ENCODE data around the gene ZNF529. TPM values are rescaled to one million over a fixed set of nuclear protein-coding genes. Genes with fewer than 3 reads are reported as not detected.

ZNF529 gene
- polyA plus RNA-seq, 2 of the 4 experiments (the other 2 are of a cell fraction), result 3.1 to 7.0 TPM

DNA sequence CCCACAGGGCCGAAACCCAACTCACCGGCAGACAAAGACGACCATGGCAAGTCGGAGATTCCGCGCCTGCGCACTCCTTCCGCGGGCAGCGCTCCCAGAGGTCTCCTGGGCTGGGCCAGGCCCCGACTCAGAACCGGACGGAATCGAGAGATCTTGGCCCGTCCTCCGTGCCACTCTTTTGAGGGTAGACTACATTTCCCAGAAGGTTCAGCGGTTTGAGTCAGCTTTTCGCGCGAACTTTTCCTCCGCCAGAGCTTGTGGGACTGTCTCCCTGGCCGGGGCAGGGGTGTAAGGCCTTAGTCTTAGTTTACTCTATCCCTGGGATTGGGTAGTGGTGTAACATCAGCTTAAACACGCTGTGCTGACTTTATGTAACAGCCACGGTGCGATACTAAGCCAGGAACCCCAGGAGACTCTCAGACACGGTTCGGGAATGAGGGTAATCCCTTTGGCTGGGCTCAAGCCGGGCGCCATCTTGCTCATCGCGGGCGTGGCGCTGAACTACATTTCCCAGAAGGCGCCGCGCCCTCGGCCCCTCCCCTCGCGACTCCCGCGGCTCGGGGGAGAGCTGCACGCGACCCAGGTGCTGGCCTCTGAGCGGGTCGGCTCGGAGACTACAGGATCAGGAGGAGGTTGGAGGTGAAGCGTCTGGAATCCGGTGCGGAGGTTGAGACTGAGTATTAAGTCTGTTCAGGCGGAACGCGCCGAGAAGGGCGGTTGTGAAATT is 44.7 kb downstream of the ZNF529 start, which contains the start of gene ZNF260:
Gene ZNF260 (minus strand): TSS at position 78 of the 727 bp plus-strand sequence. CDS start 13,033 bp downstream, outside the sequence.
- ChIA-PET POLR2A (interaction anchor here (0.5 to 2.5 kb wide), 15 partner anchors 13 to 1251 kb away, joined by 3 to 49 read pairs (median 4); partner anchors contain the start of genes POLR2I, TBCB, ZFP14 and ZNF146), CTCF (interaction anchor here (0.9 to 1.6 kb wide), 5 partner anchors 34 to 400 kb away, joined by 3 to 5 read pairs (median 3); no protein-coding TSS in a partner anchor)
- FAIRE-seq (peak; percentile 96), DNase-seq (ENCODE audit: low read depth in 1 of 2, low spot score in 1 of 2) (peak; percentile 97 to 99), ATAC-seq (peak; percentile 96 to 97)
- peak within 1 kb of the TSS; percentile 62 for H3K4me3 ChIP-seq
- TF ChIP-seq HOXB13 (CRISPR knock-in tag; IDR thresholded peaks at IDR 0.05; ENCODE audit: low read depth), result no peak
- peak; percentile 51 for TF ChIP-seq CHD2 (IDR thresholded peaks at IDR 0.05; ENCODE audit: low read length, partially characterized antibody)
- TF ChIP-seq POLR2A (IDR thresholded peaks at IDR 0.05; ENCODE audit: low read length), result peak; percentile 86
- TF ChIP-seq, protein P1, sequence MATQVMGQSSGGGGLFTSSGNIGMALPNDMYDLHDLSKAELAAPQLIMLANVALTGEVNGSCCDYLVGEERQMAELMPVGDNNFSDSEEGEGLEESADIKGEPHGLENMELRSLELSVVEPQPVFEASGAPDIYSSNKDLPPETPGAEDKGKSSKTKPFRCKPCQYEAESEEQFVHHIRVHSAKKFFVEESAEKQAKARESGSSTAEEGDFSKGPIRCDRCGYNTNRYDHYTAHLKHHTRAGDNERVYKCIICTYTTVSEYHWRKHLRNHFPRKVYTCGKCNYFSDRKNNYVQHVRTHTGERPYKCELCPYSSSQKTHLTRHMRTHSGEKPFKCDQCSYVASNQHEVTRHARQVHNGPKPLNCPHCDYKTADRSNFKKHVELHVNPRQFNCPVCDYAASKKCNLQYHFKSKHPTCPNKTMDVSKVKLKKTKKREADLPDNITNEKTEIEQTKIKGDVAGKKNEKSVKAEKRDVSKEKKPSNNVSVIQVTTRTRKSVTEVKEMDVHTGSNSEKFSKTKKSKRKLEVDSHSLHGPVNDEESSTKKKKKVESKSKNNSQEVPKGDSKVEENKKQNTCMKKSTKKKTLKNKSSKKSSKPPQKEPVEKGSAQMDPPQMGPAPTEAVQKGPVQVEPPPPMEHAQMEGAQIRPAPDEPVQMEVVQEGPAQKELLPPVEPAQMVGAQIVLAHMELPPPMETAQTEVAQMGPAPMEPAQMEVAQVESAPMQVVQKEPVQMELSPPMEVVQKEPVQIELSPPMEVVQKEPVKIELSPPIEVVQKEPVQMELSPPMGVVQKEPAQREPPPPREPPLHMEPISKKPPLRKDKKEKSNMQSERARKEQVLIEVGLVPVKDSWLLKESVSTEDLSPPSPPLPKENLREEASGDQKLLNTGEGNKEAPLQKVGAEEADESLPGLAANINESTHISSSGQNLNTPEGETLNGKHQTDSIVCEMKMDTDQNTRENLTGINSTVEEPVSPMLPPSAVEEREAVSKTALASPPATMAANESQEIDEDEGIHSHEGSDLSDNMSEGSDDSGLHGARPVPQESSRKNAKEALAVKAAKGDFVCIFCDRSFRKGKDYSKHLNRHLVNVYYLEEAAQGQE (IDR thresholded peaks at IDR 0.05), result peak; percentile 64
- no peak for TF ChIP-seq ZC3H11A (IDR thresholded peaks at IDR 0.05)
- TF ChIP-seq POLR2AphosphoS2 (conservative IDR thresholded peaks at IDR 0.05; ENCODE audit: low read length), result no peak
- TF ChIP-seq, protein P2, sequence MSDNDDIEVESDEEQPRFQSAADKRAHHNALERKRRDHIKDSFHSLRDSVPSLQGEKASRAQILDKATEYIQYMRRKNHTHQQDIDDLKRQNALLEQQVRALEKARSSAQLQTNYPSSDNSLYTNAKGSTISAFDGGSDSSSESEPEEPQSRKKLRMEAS (IDR thresholded peaks at IDR 0.05), result peak; percentile 96
- TF ChIP-seq BHLHE40 (IDR thresholded peaks at IDR 0.05; ENCODE audit: low read depth, low read length), result peak; percentile 69
- 0 out of 4 replicates have a peak, but pooled peaks of 1 of the 2 experiments have one; percentile 24 for TF ChIP-seq CEBPB (IDR thresholded peaks at IDR 0.05)
- no peak for TF ChIP-seq HDAC2 (IDR thresholded peaks at IDR 0.05)
- TF ChIP-seq, protein P3, sequence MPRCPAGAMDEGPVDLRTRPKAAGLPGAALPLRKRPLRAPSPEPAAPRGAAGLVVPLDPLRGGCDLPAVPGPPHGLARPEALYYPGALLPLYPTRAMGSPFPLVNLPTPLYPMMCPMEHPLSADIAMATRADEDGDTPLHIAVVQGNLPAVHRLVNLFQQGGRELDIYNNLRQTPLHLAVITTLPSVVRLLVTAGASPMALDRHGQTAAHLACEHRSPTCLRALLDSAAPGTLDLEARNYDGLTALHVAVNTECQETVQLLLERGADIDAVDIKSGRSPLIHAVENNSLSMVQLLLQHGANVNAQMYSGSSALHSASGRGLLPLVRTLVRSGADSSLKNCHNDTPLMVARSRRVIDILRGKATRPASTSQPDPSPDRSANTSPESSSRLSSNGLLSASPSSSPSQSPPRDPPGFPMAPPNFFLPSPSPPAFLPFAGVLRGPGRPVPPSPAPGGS (IDR thresholded peaks at IDR 0.05), result peak; percentile 15; the same call in 2 of the 3 replicates
- TF ChIP-seq FOSL2 (IDR thresholded peaks at IDR 0.05), result no peak
- TF ChIP-seq FOSL2 (CRISPR knock-in tag; IDR thresholded peaks at IDR 0.05), result peak; percentile 64
- TF ChIP-seq MAZ (IDR thresholded peaks at IDR 0.05; ENCODE audit: borderline replicate concordance, low read depth, low read length), result no peak
- peak; percentile 58; the same call in 1 of the 2 replicates for TF ChIP-seq EHMT2 (IDR thresholded peaks at IDR 0.05; ENCODE audit: low read depth)
- no peak for TF ChIP-seq HEYL (CRISPR knock-in tag; IDR thresholded peaks at IDR 0.05)
- TF ChIP-seq PHF8 (IDR thresholded peaks at IDR 0.05; ENCODE audit: borderline replicate concordance, low read depth), result peak; percentile 89
- no peak for TF ChIP-seq CBX8 (IDR thresholded peaks at IDR 0.05)
- peak; percentile 93 to 96; a peak in 4 of 5 replicates for TF ChIP-seq JUN (IDR thresholded peaks at IDR 0.05)
- TF ChIP-seq, protein P4, sequence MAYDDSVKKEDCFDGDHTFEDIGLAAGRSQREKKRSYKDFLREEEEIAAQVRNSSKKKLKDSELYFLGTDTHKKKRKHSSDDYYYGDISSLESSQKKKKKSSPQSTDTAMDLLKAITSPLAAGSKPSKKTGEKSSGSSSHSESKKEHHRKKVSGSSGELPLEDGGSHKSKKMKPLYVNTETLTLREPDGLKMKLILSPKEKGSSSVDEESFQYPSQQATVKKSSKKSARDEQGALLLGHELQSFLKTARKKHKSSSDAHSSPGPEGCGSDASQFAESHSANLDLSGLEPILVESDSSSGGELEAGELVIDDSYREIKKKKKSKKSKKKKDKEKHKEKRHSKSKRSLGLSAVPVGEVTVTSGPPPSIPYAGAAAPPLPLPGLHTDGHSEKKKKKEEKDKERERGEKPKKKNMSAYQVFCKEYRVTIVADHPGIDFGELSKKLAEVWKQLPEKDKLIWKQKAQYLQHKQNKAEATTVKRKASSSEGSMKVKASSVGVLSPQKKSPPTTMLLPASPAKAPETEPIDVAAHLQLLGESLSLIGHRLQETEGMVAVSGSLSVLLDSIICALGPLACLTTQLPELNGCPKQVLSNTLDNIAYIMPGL (CRISPR knock-in tag; IDR thresholded peaks at IDR 0.05; ENCODE audit: borderline replicate concordance), result no peak
- TF ChIP-seq RFX5 (IDR thresholded peaks at IDR 0.05), result no peak
- TF ChIP-seq, protein P5, sequence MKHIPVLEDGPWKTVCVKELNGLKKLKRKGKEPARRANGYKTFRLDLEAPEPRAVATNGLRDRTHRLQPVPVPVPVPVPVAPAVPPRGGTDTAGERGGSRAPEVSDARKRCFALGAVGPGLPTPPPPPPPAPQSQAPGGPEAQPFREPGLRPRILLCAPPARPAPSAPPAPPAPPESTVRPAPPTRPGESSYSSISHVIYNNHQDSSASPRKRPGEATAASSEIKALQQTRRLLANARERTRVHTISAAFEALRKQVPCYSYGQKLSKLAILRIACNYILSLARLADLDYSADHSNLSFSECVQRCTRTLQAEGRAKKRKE (CRISPR knock-in tag; IDR thresholded peaks at IDR 0.05; ENCODE audit: low read depth), result peak; percentile 49; the same call in 1 of the 2 replicates
- no peak for TF ChIP-seq SREBF2 (IDR thresholded peaks at IDR 0.05)
- TF ChIP-seq RCOR1 (IDR thresholded peaks at IDR 0.05; ENCODE audit: low read depth, low read length), result 0 out of 2 replicates have a peak, but pooled peaks have one; percentile 40
- TF ChIP-seq MYC (IDR thresholded peaks at IDR 0.05; ENCODE audit: borderline replicate concordance, low read length), result peak; percentile 59; the same call in 1 of the 2 replicates
- TF ChIP-seq RARB (CRISPR knock-in tag; IDR thresholded peaks at IDR 0.05), result no peak
- peak; percentile 56 for TF ChIP-seq GATA3 (IDR thresholded peaks at IDR 0.05; ENCODE audit: borderline replicate concordance)
- TF ChIP-seq, protein P6, sequence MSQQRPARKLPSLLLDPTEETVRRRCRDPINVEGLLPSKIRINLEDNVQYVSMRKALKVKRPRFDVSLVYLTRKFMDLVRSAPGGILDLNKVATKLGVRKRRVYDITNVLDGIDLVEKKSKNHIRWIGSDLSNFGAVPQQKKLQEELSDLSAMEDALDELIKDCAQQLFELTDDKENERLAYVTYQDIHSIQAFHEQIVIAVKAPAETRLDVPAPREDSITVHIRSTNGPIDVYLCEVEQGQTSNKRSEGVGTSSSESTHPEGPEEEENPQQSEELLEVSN (IDR thresholded peaks at IDR 0.05; ENCODE audit: borderline replicate concordance, low read depth), result peak; percentile 94
- no peak for TF ChIP-seq RNF2 (IDR thresholded peaks at IDR 0.05; ENCODE audit: borderline replicate concordance, low read depth)
- no peak for TF ChIP-seq CHD4 (IDR thresholded peaks at IDR 0.05; ENCODE audit: borderline replicate concordance)
- TF ChIP-seq, protein P7, sequence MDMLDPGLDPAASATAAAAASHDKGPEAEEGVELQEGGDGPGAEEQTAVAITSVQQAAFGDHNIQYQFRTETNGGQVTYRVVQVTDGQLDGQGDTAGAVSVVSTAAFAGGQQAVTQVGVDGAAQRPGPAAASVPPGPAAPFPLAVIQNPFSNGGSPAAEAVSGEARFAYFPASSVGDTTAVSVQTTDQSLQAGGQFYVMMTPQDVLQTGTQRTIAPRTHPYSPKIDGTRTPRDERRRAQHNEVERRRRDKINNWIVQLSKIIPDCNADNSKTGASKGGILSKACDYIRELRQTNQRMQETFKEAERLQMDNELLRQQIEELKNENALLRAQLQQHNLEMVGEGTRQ (IDR thresholded peaks at IDR 0.05), result no peak
- peak; percentile 68 for TF ChIP-seq MAFK (IDR thresholded peaks at IDR 0.05; ENCODE audit: partially characterized antibody)
- peak within 1 kb of the TSS; percentile 61 for H3K4me2 ChIP-seq
- H3K4me1 ChIP-seq, result no peaks in the 10 kb centered on the region
- WGBS (ENCODE audit: missing lambda C conversion rate), result 1% methylated on average over 49 of the region's 55 CpGs
- peaks cover 80% of the 10 kb centered on the region for H3K9me3 ChIP-seq
- H3K27ac ChIP-seq, result peak within 1 kb of the TSS; percentile 84 to 87
